Lower leg skin (tissue), 4 donors: ENCODE measurements around the gene SLC46A3. TPM values are rescaled to one million over a fixed set of nuclear protein-coding genes. Genes with fewer than 3 reads are reported as not detected.

Experiments
- DNase-seq, 2 donors: peaks; one replicate each; pipeline ENCODE4 v3.0.0-alpha.2; 2019; ENCODE audit warnings: low spot score in 2 of 2
- H3K4me3 ChIP-seq: fragments of 200-600 bp; sonication (generic); 2 replicates; pipeline ENCODE4 v1.5.1; 2017; ENCODE audit warnings: mild to moderate bottlenecking, low read depth; ENCODE audit not compliant: poor library complexity, severe bottlenecking
- POLR2A ChIP-seq, 2 donors: fragments of 450-650 bp; IDR thresholded peaks; one replicate each; pipeline ENCODE4 v1.6.1; 2016 to 2017; ENCODE audit warnings: antibody characterized with exemption in 2 of 2, mild to moderate bottlenecking in 1 of 2, moderate library complexity in 1 of 2
- WGBS, 2 donors: methylation state at CpG; one replicate each; pipeline ENCODE4 v1.1.5; 2018; 5-methylcytosine and 5-hydroxymethylcytosine counted together
- intact Hi-C: fragments of 100-400 bp; cut with DNase I; formaldehyde crosslinking; loops from one replicate; pipeline ENCODE4 v1.15.0; 2023; ENCODE audit warnings: low total_unique reads
- total RNA-seq, 4 donors: library from RNA; depleted of rRNA; stranded (reverse); fragments of >200 nt; gene quantifications; one replicate each; pipeline ENCODE4 v1.1.0, GENCODE V29; 2016
- TF ChIP-seq, protein P1 (sequence below), 3 donors: fragments of 450-650 bp; IDR thresholded peaks; one replicate each; pipeline ENCODE4 v1.5.1; 2016; ENCODE audit warnings: antibody characterized with exemption in 3 of 3, mild to moderate bottlenecking in 3 of 3, moderate library complexity in 2 of 3

SLC46A3 gene
- total RNA-seq, 4 donors from 2014 or later = 5.4 to 16.5 (median 9.3) TPM

DNA sequence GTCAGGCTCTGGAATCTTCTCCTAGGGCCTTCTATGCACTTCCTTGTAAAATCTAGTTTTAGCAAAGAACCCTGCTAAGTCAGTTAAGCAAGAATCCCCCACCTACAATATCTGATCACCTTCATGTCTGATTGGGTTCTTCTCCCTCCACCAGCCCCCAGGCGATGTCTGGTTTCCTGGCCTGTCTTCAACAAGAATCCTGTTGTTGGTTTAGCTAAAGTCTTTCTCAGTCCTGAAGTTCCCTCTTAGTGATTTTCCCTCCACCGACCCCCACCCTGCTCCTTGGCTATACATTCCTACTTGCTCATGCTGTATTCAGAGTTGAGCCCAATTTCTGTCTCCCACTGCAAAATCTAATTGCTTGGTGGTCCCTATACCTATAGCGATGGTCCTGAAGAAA is 35.2 kb upstream of the SLC46A3 start:
- no peak for TF ChIP-seq POLR2A (IDR thresholded peaks at IDR 0.05)
- TF ChIP-seq, protein P1, sequence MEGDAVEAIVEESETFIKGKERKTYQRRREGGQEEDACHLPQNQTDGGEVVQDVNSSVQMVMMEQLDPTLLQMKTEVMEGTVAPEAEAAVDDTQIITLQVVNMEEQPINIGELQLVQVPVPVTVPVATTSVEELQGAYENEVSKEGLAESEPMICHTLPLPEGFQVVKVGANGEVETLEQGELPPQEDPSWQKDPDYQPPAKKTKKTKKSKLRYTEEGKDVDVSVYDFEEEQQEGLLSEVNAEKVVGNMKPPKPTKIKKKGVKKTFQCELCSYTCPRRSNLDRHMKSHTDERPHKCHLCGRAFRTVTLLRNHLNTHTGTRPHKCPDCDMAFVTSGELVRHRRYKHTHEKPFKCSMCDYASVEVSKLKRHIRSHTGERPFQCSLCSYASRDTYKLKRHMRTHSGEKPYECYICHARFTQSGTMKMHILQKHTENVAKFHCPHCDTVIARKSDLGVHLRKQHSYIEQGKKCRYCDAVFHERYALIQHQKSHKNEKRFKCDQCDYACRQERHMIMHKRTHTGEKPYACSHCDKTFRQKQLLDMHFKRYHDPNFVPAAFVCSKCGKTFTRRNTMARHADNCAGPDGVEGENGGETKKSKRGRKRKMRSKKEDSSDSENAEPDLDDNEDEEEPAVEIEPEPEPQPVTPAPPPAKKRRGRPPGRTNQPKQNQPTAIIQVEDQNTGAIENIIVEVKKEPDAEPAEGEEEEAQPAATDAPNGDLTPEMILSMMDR (IDR thresholded peaks at IDR 0.05) = no peak
- 89 to 95% methylated on average over 3 of the region's 3 CpGs for WGBS, 2 donors
- intact Hi-C loops = no loop called here
- DNase-seq = no peak
- H3K4me3 ChIP-seq = no peak overlapping the region

DNA sequence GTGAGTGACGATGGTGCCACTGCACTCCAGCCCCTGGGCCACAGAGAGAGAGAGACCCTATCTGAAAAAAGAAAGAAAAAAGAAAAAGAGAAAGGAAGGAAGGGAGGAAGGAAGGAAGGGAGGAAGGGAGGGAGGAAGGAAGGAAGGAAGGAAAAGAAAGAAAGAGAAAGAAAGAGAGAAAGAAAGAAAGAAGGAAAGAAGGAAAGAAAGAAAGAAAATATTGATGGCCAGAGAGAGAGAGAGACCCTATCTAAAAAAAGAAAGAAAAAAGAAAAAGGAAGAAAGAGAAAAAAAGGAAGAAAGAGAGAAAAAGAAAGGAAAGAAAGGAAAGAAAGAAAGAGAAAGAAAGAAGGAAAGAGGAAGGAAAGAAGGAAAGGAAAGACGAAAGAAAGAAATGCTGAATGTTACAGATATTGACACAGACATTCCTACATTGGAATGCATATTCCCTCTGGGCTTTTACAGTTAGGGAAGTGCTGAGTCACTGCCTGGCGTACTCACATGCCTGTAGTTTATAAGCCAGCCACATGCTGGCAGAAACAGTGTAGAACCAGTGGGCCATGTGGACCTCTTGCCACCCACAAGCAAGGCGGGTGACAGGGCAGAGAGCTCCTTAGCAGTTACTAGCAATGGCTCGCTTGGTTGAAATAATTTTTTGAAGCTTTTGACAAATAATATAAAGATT is 34.6 kb upstream of the SLC46A3 start:
- intact Hi-C loops = no loop called here
- 18 to 27% methylated on average over 5 of the region's 5 CpGs for WGBS, 2 donors
- TF ChIP-seq POLR2A (IDR thresholded peaks at IDR 0.05) = no peak
- TF ChIP-seq, protein P1 (IDR thresholded peaks at IDR 0.05) = no peak
- DNase-seq = peak in 1 of 2 donors; percentile 54
- H3K4me3 ChIP-seq = no peak overlapping the region

DNA sequence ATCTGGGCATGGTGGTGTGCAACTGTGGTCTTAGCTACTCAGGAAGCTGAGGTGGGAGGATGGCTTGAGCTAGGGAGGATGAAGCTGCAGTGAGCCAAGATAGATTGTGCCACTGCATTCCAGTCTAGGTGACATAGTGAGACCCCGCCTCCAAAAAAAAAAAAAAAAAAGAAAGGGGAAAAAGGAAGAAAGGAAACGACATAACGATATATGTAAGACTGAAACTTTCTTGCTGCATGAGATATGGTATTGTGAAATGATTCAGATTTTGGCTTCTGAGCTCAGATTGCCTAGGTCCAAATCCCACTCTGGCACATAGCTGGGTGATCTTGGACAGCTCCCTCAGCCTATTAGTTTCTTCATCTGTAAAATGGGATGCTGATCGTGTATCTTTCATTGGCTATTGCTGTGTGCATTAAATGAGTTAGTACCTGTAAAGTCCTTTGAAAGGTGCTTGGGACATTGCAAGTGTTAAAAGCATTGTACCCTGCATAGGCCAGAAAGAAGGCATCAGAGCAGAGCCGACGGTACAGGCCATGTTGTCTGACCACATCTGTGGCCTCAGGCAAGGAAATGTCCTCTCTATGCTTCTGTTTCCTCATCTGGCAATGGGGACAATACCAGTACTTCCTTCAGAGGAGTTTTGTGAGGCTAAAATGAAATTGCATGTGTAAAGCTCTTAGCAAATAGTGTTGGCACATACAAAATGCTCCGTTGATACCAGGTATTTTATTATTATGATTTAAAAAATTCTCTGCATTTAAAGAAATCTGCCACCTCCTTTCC is 32.6 kb upstream of the SLC46A3 start:
- intact Hi-C loops = no loop called here
- no peak for DNase-seq
- 59 to 77% methylated on average over 7 of the region's 7 CpGs for WGBS, 2 donors
- H3K4me3 ChIP-seq = no peak overlapping the region
- TF ChIP-seq POLR2A (IDR thresholded peaks at IDR 0.05) = no peak
- TF ChIP-seq, protein P1 (IDR thresholded peaks at IDR 0.05) = no peak

DNA sequence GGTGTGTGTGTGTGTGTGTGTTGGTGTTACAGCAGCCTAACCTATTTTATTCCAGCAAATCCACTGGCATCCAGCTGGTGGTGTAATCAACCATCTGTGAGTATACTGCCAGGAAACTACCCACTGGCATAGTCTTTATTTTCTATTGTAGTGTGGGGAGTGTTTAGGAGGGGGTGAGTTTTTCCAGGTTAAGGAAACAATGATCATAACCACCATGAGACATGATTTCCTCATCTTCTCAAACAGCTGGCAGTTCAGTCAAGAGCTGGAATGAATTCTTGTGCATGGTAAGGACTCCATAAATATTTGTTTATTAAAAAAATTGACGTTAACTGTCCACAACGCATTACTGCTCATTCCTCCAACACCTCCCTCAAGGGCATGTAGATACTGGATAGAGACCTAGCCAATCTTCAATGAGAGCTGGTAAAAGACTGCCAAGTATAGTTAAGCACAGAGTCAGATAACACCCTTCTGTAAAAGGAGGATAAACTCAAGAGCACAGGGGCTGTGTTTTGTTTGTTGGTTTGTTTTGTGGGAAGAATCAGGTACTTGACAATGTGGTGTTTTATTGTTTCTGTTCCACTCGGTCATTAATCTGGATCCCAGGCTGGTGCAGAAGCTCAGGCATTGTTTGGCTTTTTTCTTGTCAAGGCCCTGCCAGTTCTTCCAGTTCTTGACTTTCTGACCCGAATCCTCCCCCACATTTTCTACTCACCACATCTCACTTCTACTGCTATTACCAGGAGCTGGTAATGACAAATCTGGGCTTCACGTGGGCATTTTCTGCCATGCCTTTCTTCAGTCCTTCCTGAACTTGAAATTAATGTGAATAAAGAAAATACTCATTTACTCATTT is 31.6 kb upstream of the SLC46A3 start:
- WGBS, 2 donors = 58% methylated on average over 5 of the region's 5 CpGs
- intact Hi-C loops = no loop called here
- no peak for TF ChIP-seq POLR2A (IDR thresholded peaks at IDR 0.05)
- TF ChIP-seq, protein P1 (IDR thresholded peaks at IDR 0.05) = no peak
- no peak for DNase-seq
- no peak overlapping the region for H3K4me3 ChIP-seq

DNA sequence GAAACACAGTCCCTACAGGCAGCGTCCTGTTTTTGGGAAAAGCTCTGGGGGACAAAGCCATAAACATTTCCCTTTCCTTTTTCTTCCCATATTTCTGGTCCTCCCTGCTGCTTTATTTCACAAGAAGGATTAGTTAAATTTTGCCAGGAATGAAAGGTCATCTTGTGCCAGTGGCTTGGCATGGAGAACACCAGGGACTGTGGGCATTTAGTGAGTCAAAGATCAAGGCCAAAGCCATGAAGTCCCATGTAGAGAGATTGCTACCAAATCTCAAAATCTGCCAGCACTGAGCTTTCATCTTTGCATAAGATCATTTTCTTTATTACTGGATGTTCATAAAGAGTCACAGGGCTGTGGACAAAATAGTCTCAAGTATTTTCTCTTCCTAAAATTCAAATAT is 29.1 kb upstream of the SLC46A3 start:
- no peak overlapping the region for H3K4me3 ChIP-seq
- 95% methylated on average over 1 of the region's 1 CpG for WGBS, 2 donors
- intact Hi-C loops = no loop called here
- DNase-seq = no peak
- TF ChIP-seq POLR2A (IDR thresholded peaks at IDR 0.05) = no peak
- TF ChIP-seq, protein P1 (IDR thresholded peaks at IDR 0.05) = no peak
